Heart right ventricle (tissue), 16 donors: ENCODE results near the gene KLHL30. TPM values are rescaled to one million over a fixed set of nuclear protein-coding genes. Genes with fewer than 3 reads are reported as not detected.
A peak's percentile ranks its signal among the peaks of the same experiment; 100 is the strongest.

Source experiments
- ATAC-seq, 8 donors: fragments of 200-7000 bp; cut with Tn5 transposase; one replicate each; pipeline ENCODE4 v1.9.1; 2020; ENCODE audit warnings: mild to moderate bottlenecking in 8 of 8, moderate library complexity in 8 of 8, moderate number of reproducible peaks in 1 of 8
- DNase-seq, 2 donors: peaks; one replicate each; pipeline ENCODE4 v3.0.0-alpha.2; 2020
- H3K27ac ChIP-seq, 10 donors: fragments of 200-600 bp; sonication (generic) in 2 of 10; one replicate each; pipeline versions ENCODE4 v1.5.0 to v1.8.0; 2020 to 2022; ENCODE audit warnings: mild to moderate bottlenecking in 3 of 10
- H3K27me3 ChIP-seq, 7 donors: fragments of 200-600 bp; one replicate each; pipeline ENCODE4 v1.8.0; 2021 to 2022; ENCODE audit warnings: mild to moderate bottlenecking in 2 of 7
- H3K36me3 ChIP-seq, 9 donors: fragments of 200-600 bp; sonication (generic) in 1 of 9; one replicate each; pipeline versions ENCODE4 v1.5.0 to v1.8.0; 2020 to 2022; ENCODE audit warnings: mild to moderate bottlenecking in 2 of 9
- H3K4me1 ChIP-seq, 9 donors: fragments of 200-600 bp; sonication (generic) in 1 of 9; one replicate each; pipeline versions ENCODE4 v1.5.0 to v1.8.0; 2020 to 2022; ENCODE audit warnings: mild to moderate bottlenecking in 4 of 9
- H3K4me3 ChIP-seq, 10 donors: fragments of 200-600 bp; sonication (generic) in 2 of 10; one replicate each; pipeline versions ENCODE4 v1.5.0 to v1.8.0; 2020 to 2022; ENCODE audit warnings: mild to moderate bottlenecking in 7 of 10, moderate library complexity in 2 of 10
- H3K9me3 ChIP-seq, 11 donors: fragments of 200-600 bp in 10 of 11; sonication (generic) in 2 of 11; one replicate each; pipeline versions ENCODE4 v1.5.0 to v1.8.0; 2013 to 2022; ENCODE audit warnings: mild to moderate bottlenecking in 2 of 11, control low read depth in 1 of 11, moderate library complexity in 1 of 11
- WGBS, 2 donors: extraction: QIAGEN DNeasy Blood & Tissue Kit; methylation state at CpG; one replicate each; pipeline ENCODE4 v1.1.7; 2013; ENCODE audit warnings: inconsistent platforms in 1 of 2; 5-methylcytosine and 5-hydroxymethylcytosine counted together
- intact Hi-C, 10 donors: fragments of 100-400 bp; cut with DNase I; formaldehyde crosslinking; loops; one replicate each; pipeline versions ENCODE4 v1.11.1 to v1.14.2; 2022
- polyA plus RNA-seq, 2 donors: library from polyadenylated mRNA; stranded (reverse); fragments of 200-250 nt; gene quantifications; one replicate each; pipeline ENCODE4 v1.2.3, GENCODE V29; 2013
- total RNA-seq, 10 donors: library from RNA; stranded (reverse); fragmentation: NEBNext Ultra II Directional in 3 of 10; extraction: Animal tissue kit (Norgen Biotek cat#: 25700) in 3 of 10; gene quantifications; one replicate each; pipeline versions ENCODE4 v1.2.1 to v1.2.4, GENCODE V29; 2021 to 2023
- TF ChIP-seq, protein P1 (sequence below), 9 donors: fragments of 200-600 bp; sonication (generic) in 2 of 9; IDR thresholded peaks; one replicate each; pipeline versions ENCODE4 v1.5.0 to v1.8.0; 2021 to 2022; ENCODE audit warnings: antibody characterized with exemption in 9 of 9, mild to moderate bottlenecking in 5 of 9, moderate library complexity in 1 of 9
- donor health status: Arrhythmogenic right ventricular cardiomyopathy.
- donor health status: ischemic (EF 13 %, LVEDD 7.1; RV severe dilation, severe dysfunction).
- donor health status: healthy with polysubstance abuse.
- donor health status: DM: no; HTN: yes; CAD: no.
- donor health status: DM: no; HTN: no; CAD: no.
- donor health status: ischemic (EF 25% LVEDD 6.9; RV normal size, moderate dysfunction).
- donor health status: ischemic (EF 25% LVEDD 5.7; RV mildly dilated, moderate dysfunction).
- donor health status: healthy.
- donor health status: DM: yes; HTN: yes; CAD: no.
- donor health status: Ischemic cardiomyopathy.
- donor health status: ischemic (EF 35%, LVEDD 5.7; RV mildly dilated, moderate dysfunction).
- donor health status: nonischemic (EF 11% LVEDD 7.7; RV severe dilation, severe dysfunction).
- donor health status: DM: yes; HTN: yes; CAD: no.
- donor health status: PGD.
- donor health status: ischemic (EF 29% LVEDD 5.4; RV normal size, mild dysfunction).
- donor health status: nonischemic (EF 23%, LVEDD 6.1; RV moderate dilation, normal function).

Gene KLHL30
- total and polyA plus RNA-seq, 12 donors, result 3.0 to 30.1 (median 25.9) TPM

DNA sequence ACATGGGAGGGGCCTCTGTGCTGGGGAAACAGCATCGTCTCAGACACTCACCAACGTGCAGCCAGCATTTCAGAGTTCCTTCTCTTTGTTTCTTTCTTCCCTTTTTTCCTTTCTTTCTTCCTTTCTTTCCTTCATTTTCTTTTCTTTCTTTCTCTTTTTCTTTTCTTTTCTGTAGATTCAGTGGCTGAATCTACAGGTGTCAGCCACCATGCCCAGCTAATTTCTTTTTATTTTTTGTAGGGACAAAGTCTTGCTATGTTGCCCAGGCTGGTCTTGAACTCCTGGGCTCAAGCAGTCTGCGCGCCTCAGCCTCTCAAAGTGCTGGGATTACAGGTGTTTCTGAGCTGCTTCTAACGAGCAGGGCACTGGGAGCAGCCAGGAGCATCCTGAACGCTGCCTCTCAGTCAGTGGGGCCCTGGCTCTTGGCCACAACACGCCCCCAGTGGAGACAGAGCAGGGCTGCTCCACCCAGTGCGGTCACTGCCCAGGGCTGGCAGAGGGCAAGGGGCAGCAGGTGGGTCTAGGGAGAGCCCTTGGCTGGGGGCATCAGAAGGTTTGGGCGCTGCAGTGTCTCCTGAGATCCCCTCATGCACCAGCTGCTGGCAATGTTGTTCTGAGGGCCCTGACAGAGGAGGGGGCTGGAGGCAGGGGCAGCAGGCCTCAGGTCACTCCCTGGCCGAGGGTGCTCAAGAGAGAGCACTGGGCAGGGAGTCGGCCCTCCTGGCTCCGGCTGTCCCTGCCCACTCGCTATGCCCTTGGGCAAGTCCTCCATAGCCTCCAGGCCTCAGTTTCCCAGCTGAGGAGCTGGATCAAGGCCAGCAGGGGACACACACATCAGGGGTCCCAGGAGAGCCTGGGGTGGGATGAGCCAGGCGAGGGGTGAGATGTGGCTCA, 4.7 kb upstream of the KLHL30 start:
- TF ChIP-seq, protein P1, sequence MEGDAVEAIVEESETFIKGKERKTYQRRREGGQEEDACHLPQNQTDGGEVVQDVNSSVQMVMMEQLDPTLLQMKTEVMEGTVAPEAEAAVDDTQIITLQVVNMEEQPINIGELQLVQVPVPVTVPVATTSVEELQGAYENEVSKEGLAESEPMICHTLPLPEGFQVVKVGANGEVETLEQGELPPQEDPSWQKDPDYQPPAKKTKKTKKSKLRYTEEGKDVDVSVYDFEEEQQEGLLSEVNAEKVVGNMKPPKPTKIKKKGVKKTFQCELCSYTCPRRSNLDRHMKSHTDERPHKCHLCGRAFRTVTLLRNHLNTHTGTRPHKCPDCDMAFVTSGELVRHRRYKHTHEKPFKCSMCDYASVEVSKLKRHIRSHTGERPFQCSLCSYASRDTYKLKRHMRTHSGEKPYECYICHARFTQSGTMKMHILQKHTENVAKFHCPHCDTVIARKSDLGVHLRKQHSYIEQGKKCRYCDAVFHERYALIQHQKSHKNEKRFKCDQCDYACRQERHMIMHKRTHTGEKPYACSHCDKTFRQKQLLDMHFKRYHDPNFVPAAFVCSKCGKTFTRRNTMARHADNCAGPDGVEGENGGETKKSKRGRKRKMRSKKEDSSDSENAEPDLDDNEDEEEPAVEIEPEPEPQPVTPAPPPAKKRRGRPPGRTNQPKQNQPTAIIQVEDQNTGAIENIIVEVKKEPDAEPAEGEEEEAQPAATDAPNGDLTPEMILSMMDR (IDR thresholded peaks at IDR 0.05), result no peak
- no peaks in the 10 kb centered on the region for H3K27me3 ChIP-seq
- intact Hi-C loops, result loop anchor here in 1 of 10 donors (10.0 kb wide), 1 partner anchor 279 kb away; the partner anchor contains the start of gene RAMP1
- no peak for ATAC-seq
- DNase-seq, result peak in 1 of 2 donors; percentile 6
- peaks cover 3 to 25% (median 18%) of the 10 kb centered on the region in 9 donors for H3K4me1 ChIP-seq
- no peaks in the 10 kb centered on the region for H3K9me3 ChIP-seq
- no peak overlapping the region for H3K27ac ChIP-seq
- no peak overlapping the region for H3K4me3 ChIP-seq
- no peaks in the 10 kb centered on the region for H3K36me3 ChIP-seq
- WGBS, 2 donors, result 69 to 75% methylated on average over 14 of the region's 14 CpGs

DNA sequence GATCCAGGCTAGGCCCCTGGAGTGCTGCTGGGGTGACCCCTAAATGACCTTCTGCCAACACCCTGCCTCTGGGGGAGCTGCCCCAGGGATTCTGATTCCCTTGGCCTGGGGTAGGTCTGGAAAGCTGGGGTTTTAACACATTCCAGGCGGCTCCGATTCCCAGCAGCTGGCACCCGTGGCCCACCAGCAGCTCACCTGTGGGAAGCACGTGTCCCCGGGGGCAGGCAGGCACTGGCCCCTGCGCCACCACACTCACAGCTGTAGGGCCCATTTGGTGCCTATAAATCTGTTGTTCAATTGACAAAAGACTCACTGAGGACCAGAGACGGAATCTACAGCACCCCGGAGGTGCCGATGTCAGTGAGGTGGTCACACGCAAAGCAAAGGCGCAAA, 4.1 kb upstream of the KLHL30 start:
- Histone ChIP-seq H3K4me1 (peaks cover 3 to 31% (median 25%) of the 10 kb centered on the region in 9 donors), H3K27ac (no peak overlapping the region), H3K9me3 (no peaks in the 10 kb centered on the region), H3K4me3 (no peak overlapping the region), H3K36me3 (no peaks in the 10 kb centered on the region), H3K27me3 (peaks cover 0 to 2% (median 0%) of the 10 kb centered on the region in 7 donors)
- intact Hi-C loops, result loop anchor here in 1 of 10 donors (10.0 kb wide), 1 partner anchor 280 kb away; the partner anchor contains the start of gene RAMP1
- peak in 1 of 2 donors; percentile 2 for DNase-seq
- WGBS, 2 donors, result 92 to 96% methylated on average over 11 of the region's 11 CpGs
- ATAC-seq, result no peak
- TF ChIP-seq, protein P1 (IDR thresholded peaks at IDR 0.05), result no peak

DNA sequence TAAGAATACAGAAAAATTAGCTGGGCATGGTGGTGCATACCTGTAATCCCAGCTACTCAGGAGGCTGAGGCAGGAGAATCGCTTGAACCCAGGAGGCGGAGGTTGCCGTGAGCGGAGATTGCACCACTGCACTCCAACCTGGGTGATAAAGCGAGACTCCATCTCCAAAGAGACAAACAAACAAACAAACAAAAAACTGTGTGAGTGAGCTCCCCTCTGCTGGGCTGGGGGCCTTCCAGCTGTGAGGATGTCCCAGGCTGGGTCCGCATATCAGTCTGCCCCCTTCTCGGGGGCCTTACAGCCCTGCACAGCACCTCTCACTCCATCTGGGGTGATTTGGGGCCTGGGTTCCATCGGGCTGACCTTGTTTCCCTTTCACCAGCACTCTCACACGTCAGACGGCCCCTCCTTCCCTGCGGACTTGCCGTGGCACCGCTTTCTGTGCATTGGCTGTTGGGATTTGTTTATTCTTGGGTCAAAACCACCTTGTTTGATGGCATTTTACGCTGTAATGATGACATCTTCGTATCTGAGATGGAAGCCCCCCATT, 2.8 kb upstream of the KLHL30 start:
- H3K36me3 ChIP-seq, result peaks cover 0 to under 1% (median 0%) of the 10 kb centered on the region in 9 donors
- no peak overlapping the region for H3K4me3 ChIP-seq
- H3K4me1 ChIP-seq, result peaks cover 3 to 39% (median 28%) of the 10 kb centered on the region in 9 donors
- ATAC-seq, result no peak
- TF ChIP-seq, protein P1 (IDR thresholded peaks at IDR 0.05), result no peak
- no peaks in the 10 kb centered on the region for H3K9me3 ChIP-seq
- H3K27ac ChIP-seq, result no peak overlapping the region
- DNase-seq, result peak in 1 of 2 donors; percentile 5
- peaks cover 0 to 2% (median 0%) of the 10 kb centered on the region in 7 donors for H3K27me3 ChIP-seq
- WGBS, 2 donors, result 83 to 85% methylated on average over 15 of the region's 15 CpGs
- intact Hi-C loops, result loop anchor here in 4 of 10 donors (5.0 to 10.0 kb wide), 3 partner anchors 168 to 281 kb away; partner anchors contain the start of genes RAMP1 (in 3 of the 4) and UBE2F (in 1 of the 4)
